ENCODE measurements around the gene WNT8A.

The WNT8A gene

GRCh38 chr5:138138949-138139780 lies 55.3 kb downstream of the WNT8A start, which contains the start of gene NME5:
Gene NME5, minus strand, starts transcription at chr5:138139428. Its CDS starts 648 bp downstream, at chr5:138138780.
- in situ Hi-C loops (cut with MboI; ENCODE audit: low sequenced_read_pairs): no loop called here

GRCh38 chr5:138139781-138140090 lies 55.9 kb downstream of the WNT8A start:
- in situ Hi-C loops (cut with MboI; ENCODE audit: low sequenced_read_pairs): no loop called here

GRCh38 chr5:138140268-138140667 lies 56.4 kb downstream of the WNT8A start:
- in situ Hi-C loops (cut with MboI; ENCODE audit: low sequenced_read_pairs): no loop called here
